Measurements from ENCODE around the gene ABCA5.

Gene ABCA5

DNA sequence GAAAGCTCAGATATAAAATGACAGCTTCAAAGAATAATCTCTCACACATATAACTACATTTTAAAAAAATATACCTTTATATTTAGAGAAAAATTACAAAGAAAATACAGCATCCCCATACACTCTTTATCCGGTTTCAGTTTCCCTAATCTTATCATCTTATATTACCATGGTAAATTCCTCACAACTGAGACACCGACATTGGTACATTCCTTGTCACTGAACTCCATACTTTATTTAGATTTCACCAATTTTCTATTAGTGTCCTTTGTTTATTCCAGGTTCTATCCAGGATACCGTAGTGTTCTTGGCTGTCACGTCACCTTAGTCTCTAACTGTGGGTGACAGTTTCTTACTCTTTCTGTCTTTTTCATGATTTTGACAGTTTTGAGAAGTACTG lies 76.3 kb downstream of the ABCA5 start:
- DNase-seq: no peak

DNA sequence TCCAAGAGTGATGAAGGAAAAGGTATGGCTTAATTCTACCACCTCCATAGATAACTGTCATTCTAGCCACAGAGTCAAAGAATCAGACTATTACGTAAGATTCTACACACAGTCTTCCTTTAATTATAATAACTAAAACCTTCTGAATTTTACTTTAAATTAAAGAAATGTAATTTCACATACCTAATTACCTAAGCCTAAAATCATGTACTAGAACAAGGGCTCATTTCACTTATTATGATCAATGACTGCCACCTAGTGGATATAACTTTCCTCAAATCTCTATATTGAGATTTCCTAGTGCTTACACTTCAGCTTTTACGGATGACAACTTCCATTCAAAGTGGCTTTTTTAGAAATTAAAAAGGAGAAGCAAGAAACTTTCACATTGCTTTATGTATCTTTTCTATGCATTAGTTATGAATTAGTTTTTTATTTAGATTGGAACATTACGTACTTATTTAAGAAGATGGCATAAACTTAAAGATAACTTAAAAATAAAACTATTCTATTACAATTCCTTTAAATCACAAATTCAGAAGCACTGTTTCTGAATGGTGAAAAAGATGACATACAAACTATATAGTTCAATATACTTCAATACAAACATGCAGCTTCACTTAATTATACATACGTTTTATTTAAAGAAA lies 80.1 kb downstream of the ABCA5 start:
- no peak for DNase-seq

DNA sequence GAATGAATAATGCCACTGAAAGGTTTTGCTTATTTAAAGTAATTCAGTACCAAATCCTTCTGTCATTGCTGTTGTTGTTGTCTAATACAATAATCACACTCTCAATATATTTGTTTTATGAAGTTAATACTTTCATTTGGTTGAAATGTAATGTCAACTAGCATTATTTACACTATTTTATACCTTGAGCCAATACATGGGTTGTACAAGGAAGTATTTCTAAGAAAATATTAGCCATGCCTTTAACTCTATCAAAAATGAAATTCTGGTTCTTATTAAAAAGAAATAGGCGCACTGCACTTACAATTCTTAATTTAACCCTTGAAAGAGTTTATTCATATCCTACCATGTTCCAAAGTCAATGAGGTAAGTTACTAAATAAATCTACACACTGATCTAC lies 80.7 kb downstream of the ABCA5 start:
- no peak for DNase-seq

GRCh38 chr17:69245617-69246016 lies 81.3 kb downstream of the ABCA5 start:
- no peak for DNase-seq

- DNase-seq: no peak
Observed at GRCh38 chr17:69239611-69240600, 87.0 kb downstream of the ABCA5 start.

GRCh38 chr17:69236946-69237345 lies 90.0 kb downstream of the ABCA5 start:
- no peak for DNase-seq

DNA sequence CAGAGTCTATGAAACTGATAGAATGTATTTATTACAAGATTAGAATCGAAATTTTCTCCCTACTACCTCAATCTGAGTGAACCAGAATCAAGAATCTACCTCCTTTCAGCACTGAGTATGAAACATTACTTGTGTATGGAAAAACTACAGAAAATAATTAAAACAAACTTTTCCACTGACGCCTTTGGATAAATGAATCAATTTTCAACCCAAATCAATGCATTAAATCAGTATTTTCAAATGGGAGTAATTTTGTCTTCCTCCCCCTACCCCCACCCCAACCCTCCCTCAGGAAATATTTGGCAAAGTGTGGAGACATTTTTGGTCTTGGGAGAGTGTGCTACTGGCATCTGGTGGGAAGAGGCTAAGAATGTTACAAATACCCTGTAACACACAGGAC lies 90.5 kb downstream of the ABCA5 start:
- no peak for DNase-seq

GRCh38 chr17:69235338-69236058 lies 91.4 kb downstream of the ABCA5 start:
- DNase-seq: peak; percentile 68 to 71

DNA sequence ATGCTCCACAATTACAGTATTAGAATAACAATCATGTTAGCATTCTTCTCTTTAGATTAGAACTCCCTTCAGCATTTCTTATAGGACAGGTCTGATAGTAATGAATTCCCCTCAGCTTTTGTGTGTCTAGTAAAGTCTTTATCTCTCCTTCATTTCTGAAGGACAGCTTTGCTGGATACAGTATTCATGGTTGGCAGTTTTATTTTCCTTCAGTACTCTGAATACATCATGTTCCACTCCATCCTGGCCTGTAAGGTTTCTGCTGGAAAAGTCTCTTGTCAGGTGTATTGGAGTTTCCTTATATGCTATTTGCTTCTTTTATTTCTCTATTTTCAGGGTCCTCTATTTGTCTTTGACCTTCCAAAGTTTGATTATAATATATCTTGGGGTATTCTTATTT lies 94.3 kb downstream of the ABCA5 start:
- no peak for DNase-seq

- DNase-seq: no peak
Observed at GRCh38 chr17:69231521-69231920, 95.4 kb downstream of the ABCA5 start.

DNA sequence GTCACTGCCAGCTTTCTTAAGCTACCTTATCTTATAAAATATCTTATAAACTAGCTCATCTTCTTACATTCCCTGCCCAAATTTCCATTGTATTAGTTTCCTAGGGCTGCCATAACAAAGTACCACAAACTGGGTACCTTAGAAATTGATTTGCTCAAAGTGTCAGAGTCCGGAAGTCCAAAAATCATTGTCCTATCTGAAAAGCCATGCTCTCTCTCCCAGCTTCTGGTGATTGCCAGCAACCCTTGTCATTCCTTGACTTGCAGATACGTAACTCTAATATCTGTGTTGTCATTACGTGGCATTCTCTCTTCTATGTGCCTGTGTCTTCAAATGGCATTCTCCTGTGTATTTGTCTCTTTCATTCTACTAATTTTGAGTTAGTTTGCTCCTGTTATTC lies 96.0 kb downstream of the ABCA5 start:
- no peak for DNase-seq

DNA sequence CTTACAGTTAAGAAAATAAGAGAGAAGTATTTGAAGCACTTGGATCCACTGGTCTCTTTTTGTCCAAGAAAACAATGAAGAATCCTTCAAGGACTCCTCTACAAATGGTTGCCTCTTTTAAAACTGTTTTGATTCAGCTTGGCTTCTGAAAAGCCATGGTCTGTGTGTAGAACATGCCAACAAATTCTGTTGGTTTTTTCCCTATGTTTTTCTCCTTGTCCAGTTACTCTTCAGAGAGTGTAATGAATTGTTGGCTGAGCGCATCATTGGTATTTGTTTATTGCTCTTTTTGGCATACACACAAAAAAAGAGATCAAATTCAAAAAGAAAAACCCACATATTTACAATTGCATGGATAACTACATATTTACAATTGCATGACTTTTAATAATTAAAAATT lies 98.4 kb downstream of the ABCA5 start, which contains the start of gene ABCA10:
TSS of gene ABCA10 (minus strand) at position 249 of the 400 bp plus-strand sequence. CDS start 3,466 bp downstream, outside the sequence.
- DNase-seq: no peak

GRCh38 chr17:69228018-69228417 lies 98.9 kb downstream of the ABCA5 start:
- DNase-seq: no peak

GRCh38 chr17:69227541-69227940 lies 99.4 kb downstream of the ABCA5 start:
- no peak for DNase-seq

- no peak for DNase-seq
Observed at GRCh38 chr17:69223809-69224208, 103.1 kb downstream of the ABCA5 start.

DNA sequence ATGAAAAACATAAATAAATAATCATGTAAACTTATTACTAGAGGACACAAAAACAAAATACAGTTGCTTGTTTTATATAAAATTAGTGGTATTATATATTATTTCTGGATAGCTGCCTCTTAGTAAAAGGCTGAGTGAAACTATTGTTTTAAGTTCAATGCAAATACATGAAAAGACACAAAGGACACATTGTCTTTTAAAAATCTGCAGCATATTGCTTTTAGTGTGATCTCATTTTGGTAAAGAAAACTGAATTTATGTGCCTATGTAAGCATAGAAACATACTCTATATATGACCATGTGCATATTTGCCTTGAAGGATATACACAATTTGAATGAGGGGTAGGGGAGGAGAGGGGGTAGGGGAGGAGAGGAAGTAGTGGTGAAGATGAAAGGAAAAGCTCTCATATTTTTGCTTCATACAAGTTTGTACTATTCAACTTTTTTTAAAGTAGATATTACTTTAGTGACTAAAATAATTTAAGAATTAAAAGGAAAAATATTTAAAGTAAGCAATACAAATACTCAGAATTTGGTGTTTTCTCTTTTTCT lies 104.2 kb downstream of the ABCA5 start:
- no peak for DNase-seq

DNA sequence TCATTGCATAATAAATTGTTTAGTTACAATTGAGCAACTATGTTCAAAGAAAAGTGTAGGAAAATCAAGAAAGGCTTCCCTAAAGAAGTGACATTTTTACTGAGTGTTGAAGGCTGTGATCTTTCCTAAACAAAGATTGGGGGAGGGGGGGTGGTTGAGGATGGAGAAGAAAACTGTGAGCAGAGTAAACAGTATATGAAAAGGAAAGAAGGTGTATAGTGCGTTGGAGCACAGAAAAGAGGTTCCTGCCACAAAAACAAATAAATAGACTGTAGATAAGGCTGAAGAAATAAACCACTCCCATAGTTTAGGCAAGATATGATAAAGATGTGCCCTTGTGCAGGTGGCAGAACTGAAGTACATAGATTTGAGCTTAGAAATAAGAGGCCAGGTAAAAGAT lies 106.8 kb downstream of the ABCA5 start:
- DNase-seq: no peak

- DNase-seq: no peak
Observed at GRCh38 chr17:69218986-69219385, 107.9 kb downstream of the ABCA5 start.

GRCh38 chr17:69213059-69213813 lies 113.7 kb downstream of the ABCA5 start:
- DNase-seq: no peak

- no peak for DNase-seq
Observed at GRCh38 chr17:69208640-69209039, 118.3 kb downstream of the ABCA5 start.

GRCh38 chr17:69207151-69207550 lies 119.8 kb downstream of the ABCA5 start:
- DNase-seq: no peak

- DNase-seq: no peak
Observed at GRCh38 chr17:69198238-69198637, 128.7 kb downstream of the ABCA5 start.

Data from activated T-cell treated with anti-CD3 and anti-CD28 coated beads, Interleukin-2, amount 50 U/mL, for 48 hours (primary cell).